HG03108 (cell line): ENCODE measurements around the gene FBXL13.
"Not testable (repeated sequence)": the region's sequence is repeated elsewhere in the genome, so short reads cannot be mapped to it uniquely, and the experiment has no call there.

Experiments used
- ATAC-seq: cut with Tn5 transposase; IDR thresholded peaks from one replicate; pipeline ENCODE4 v1.9.1; 2021; ENCODE audit warnings: moderate library complexity; ENCODE audit not compliant: unreplicated experiment

Gene FBXL13

DNA sequence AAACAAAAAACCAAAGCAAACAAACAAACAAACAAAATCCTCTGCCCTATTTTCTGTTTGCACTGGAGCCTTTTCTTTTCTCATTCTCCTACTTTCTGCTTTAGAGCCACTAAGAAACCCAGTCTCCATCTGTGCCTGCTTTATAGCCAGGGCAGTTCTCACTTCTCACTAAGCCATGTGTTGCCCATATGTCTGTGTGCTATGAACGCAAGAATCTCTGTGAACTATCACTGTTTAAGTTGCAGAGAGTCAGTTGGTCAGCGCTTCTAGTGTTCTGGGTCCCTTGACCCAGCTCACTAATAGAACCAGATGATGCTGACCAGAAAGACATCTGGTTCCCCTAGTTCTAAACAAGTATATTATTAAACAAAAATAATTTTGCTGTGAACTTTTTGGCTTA, 244.4 kb downstream of the FBXL13 start:
- ATAC-seq, result no peak

DNA sequence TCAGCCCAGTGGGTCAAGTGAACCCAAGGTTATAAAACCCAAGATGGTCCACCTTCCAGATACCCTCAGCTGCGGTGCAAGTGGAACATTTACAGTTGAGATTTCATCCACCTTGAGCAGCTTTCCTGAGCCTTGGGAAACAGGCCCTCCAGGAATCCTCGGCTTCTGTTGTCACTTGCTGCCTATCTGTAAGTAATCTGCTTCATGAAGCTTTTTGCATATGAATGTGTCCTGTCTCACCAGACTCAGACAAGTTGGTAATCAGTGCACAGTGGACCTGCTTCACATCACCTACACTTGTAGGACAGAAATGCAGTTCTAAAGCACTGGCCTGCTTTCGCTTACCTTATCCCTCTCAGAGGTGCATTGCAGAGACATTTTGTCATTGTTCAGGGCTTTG, 245.5 kb downstream of the FBXL13 start:
- no peak for ATAC-seq

DNA sequence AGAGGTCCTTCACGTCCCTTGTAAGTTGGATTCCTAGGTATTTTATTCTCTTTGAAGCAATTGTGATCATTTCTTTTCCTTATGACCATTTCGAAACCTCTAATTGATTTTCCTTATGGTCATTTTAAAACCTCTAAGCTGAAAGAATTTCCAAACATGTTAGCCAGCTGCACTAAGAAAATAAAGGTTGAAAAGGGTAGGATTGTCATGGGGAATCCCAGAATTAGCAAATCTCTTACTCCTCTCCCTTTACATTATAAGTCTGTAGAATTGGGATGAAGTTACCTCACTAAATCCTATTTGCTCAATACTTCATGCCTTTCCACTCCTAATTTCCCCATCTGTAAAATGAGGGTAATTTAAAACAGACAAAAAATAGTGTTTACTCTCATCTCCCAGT, 246.3 kb downstream of the FBXL13 start:
- no peak for ATAC-seq

DNA sequence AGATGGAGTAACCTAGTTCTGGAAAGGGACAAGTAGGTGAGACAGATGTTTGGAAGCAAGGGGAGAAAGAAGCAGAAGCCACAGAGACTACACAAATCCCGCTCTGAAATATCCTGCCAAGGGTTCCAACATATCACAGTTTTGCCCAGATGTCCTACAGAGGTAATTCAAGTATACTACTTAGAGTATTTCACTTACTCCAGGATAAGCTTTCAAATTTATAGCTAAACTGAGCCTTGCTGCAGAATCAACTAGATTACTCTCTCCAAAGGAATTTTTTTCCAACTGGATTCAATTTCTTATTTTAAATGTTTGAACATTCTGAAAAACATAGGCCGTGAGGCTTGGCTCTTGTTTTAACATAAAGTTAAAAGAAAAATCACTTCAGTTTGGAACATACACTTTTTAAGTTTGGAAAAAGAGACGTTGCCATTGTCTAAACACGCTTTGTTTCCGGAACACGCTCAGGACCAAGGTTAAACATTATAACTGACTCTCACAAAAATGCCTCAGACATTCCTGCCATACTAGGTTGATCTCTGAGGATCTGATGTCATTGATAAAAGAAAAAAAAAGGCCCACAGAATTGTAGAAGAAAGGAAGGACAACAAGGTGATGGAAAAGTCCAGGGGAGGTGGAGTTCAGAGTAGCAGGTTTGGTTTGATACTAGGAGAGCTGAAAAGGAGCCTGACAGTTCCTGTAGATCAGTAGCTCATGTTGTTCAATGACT, 251.0 kb downstream of the FBXL13 start:
- ATAC-seq, result no peak

DNA sequence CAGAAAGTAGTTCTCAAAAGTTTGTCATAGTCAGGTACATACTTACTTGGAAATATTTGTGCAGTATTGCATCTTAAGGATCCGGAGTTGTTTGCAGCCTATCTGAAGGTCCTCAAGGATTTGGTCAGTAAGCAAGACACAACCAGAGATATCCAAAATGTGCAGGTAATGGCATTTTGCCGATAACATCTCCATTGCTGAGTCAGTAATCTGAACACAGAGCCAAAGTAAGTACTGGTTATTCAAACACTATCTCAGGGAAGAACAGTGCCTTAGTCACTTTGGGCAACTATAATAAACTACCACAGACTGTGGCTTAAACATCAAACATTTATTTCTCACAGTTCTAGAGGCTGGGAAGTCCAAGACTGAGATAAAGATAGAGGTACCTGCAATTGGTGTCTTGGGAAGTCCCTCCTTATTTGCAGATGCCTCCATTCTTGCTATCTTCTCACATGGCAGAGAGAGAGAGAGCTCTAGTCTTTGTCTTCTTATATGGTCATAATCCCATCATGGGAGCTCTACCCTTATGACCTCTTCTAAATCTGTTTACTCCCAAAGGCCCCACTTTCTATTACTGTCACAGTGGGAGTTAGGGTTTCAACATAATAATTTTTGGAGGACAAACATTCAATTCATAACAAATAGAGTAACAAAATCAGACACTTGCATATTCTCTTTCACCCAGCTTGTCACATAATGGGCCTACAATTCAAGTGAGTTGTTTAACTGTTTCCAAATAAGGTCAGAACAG, 252.4 kb downstream of the FBXL13 start:
- ATAC-seq, result no peak

DNA sequence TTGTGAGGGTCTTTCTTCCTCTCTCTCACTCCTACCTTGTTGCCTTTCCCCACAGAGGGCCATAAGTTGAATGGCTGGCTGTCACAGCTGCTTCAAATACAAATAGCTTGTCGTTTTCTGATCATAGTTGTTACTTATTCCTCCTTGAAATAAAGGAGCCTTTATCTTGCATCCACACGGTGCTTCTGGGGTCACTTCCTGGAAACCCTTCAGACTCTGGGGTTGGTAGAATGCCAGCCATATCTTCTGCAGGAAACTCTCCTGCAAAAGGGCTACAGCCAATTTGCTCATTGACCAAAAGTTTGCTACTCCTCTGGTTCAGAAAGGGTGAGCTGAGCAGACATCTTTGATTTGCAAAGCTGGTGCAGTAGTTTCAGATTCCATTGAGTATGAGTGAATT, 255.4 kb downstream of the FBXL13 start:
- no peak for ATAC-seq

DNA sequence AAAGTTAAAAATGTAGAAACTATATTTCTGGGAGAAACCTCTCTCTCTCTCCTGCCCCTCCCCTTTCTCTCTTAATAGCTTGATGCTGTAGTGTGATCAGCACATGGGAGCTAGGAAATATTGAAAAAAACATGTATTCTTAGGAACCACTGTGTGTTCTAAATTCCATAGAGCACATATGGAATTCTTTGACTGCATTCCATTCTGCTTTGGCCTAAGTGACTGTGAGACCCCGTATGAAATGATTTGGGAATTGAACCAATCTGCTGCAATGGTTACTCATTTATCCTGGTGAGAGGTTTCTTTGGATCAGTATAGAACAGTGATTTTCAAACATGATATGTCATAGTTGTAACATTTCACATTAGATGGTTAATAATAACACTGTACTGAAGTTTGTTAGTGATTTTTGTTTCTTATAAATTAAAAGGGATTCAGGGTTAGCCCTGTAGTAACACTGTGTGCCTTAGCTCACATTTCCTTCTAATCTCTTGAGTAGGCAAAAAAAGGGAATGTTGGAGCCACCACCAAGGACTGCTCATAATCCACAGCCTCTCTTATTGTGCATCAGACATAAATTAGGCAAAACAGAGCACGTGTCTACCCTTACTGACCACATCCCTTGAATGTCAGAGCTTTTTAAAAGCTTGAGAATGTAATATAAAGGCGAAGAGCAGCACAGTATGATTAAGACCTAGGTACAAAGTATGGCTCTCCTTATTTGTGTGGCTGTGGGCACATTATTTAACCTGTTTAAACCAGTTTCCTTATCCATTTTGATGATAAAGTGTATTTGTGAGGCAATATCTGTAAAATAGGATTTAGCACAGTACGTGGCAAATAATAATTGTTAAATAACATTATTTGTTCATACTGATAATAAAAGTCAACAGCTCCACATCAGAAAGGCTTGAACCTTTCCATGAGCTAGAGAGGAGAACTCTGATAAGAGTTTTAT, 256.7 kb downstream of the FBXL13 start:
- no peak for ATAC-seq

DNA sequence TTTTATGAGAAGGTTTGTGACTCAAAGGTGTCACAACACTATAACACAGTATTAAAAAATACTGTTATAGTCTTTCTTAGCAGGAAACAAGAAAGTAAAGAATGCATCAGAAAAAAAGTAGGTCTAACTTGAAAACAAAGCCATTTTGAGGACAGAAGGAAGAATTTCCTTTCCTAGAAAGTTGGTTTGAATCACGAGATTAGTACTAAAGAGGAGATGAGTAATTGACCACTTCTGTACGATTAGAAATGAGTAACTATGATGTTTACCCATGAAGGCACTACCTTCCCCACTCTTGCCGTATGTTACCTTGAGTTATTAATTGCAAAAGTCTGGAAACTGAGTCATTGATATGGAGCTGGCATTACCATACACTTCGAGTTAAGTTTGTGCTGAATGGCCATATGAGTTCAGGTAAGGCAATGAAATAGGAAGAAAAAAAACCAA, 260.5 kb downstream of the FBXL13 start:
- no peak for ATAC-seq

DNA sequence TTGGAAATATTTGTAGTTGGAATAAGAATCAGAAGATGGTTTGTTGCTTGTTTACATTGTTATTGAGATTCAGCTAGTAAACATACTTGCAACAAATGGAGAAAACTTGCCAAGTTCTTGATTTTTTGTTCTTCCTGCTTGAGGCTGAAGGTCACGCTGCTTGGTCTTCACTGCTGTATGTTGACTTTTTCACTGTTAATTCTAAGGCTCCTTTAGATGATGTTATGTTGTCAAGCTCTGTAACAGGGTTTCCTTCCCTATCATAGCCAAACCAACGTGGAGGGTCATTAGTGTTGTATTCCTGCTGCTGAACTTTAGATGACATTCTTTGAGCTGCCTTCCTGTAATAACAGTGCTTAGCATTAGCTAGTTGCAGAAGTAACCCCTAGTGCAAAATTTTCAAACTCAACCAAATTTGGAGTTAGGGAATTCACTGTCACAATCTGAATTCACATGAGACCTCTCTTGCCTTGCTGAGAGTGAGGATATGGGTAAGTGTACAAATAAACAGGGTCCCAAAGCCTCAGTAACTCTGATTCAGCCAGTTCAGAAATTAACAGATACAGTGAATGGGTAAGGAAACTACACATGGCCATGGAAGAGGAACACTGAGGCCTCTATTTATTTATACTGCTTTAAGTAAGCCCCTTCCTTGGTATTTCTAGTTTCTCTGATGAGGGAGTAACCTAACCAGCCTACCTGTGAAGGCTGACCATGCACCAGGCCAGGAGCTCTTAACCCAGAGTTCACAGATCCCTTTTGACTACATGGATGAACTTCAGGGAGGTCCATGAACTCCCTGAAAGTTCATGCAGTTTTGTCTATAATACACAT, 261.2 kb downstream of the FBXL13 start:
- no peak for ATAC-seq

DNA sequence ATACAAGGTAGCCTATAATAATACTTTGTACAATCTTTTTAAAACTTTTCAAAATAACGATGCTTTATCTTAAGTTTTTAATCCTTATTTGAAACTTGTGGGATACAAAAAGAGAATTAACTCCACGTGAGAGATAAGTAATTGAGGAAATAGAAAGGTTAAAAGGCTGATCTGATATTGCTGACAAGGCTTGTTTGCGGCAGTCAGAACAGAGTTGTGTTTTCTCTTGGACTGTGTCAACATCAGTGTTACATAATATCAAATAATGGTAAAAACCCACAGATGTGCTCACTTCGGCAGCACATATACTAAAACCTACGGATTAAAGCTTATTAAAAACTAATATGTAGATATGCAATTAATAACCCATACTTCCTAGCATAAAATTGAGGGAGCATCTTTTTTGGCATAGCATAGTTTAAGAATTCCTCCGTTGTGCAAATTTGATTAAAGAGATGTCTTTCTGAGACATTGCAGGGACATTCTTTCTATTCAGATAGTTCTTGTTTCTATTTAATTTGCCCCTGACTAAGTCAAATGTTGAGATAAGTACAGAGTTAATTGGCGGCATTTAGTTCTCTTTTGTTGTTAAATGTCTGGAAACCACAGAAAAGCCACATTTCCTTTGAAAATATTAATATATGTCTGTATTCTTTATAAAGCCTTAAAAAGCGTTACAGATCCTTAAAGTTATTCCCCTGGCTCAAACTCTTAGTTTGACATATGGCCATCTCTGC, 262.5 kb downstream of the FBXL13 start:
- no peak for ATAC-seq

DNA sequence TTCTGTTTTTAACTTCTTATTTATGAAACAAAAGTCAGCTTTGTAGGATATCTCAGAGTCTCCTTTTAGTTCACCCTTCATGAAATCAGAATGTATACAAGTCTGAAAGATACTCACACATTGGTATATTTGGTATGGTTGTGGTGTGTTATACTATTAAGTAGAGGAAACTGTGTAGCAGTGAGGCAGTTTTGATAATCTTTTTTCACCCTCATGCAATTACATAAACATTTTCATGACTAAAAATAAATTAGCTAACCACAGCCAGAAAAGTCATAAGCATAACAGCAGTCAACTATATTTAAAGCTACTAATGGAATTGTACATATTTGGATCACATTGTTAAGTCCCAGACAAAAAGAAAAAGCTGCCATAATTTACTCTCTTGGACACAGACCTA, 263.7 kb downstream of the FBXL13 start:
- ATAC-seq, result no peak

DNA sequence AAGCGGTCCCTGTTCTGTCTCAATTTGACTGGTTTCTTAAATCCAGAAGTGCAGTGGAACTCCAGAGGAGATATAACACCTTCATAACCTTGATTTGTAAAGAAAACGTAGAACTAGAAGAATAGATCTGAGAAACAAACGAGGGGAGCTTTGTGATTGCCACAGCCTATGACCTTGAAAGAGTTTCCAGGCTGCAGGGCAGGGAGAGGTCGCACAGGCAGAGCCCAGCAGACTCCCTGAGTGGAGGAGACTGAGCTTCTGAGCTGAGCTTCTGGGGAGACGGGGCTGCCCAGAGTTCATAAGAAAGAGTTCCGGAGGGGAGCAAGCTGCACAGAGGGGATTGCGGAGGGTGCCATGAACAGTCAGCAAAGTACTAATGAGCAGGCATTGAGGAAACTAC, 268.0 kb downstream of the FBXL13 start:
- no peak for ATAC-seq

DNA sequence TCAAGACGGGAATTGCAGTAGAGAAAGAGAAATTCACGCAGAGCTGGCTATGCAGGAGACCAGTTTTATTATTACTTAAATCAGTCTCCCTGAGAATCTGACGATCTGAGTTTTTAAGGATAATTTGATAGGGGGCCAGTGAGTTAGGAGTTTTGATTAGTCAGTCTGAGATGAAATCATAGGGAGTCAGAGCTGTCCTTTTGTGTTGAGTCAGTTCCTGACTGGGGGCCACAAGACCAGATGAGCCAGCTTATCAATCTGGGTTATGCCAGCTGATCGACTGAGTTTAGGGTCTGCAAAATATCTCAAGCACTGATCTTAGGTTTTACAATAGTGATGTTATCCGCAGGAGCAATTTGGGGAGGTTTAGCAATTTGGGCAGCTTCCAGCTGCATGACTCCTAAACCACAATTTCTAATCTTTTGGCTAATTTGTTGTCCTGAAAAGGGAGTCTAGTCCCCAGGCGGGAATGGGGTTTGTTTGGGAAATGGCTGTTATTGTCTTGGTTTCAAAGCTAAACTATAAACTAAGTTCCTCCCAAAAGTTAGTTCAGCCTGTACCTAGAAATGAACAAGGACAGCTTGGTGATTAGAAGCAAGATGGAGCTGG, 278.5 kb downstream of the FBXL13 start:
- not testable (repeated sequence) for ATAC-seq

DNA sequence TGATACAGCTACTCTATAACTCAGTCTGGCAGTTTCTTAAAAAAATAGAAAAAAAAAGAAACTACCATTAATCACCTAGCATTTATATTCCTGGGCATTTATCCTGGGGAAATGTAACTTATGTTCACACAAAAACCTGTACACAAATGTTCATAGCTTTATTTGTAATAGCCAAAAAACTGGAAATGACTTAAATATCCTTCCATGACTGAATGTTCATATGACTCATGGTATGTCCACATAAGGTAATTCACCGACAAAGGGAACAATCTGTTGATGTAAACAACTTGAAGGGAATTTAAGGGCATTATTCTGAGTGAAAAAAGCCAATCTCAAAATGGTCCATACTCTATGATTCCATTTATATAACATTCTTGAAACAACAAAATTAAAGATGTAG, 280.0 kb downstream of the FBXL13 start:
- ATAC-seq, result not testable (repeated sequence)

DNA sequence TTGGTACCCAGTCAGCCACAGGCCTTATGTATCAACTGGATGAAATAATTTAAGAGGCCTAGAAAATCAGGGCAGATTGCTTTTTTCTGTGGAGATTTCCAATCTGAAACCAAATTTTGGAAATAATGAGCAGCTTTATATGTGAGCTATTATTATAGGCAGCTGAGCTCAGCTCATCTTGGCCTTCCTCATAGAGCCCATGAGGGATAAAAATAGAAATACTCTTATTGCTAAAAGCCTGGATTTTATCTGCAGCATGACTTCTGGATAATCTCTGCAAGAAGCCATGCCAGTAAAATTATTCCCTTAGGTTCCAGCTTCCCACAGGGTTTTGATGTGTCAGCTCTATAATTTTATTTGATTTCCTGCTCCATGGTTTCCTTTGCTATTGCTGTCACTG, 282.8 kb downstream of the FBXL13 start:
- not testable (repeated sequence) for ATAC-seq

DNA sequence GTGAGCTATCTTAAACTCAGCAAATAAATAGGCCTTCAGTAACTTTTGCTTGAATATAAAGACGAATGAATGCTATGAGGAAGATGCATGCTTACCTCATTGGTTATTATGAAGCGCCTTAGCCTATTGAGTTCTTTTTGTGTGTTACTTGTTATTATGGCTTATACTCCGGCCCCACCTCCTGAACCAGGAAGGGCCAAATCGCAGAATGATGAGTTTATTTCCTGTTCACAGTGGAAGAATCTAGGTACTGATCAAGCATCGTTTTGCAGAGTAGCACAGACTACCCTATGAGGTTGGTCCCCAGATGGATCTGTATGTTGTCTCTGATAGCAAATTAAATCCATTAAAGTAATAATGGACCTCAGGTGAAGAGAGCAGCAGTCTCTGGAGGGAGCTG, 283.2 kb downstream of the FBXL13 start:
- not testable (repeated sequence) for ATAC-seq

DNA sequence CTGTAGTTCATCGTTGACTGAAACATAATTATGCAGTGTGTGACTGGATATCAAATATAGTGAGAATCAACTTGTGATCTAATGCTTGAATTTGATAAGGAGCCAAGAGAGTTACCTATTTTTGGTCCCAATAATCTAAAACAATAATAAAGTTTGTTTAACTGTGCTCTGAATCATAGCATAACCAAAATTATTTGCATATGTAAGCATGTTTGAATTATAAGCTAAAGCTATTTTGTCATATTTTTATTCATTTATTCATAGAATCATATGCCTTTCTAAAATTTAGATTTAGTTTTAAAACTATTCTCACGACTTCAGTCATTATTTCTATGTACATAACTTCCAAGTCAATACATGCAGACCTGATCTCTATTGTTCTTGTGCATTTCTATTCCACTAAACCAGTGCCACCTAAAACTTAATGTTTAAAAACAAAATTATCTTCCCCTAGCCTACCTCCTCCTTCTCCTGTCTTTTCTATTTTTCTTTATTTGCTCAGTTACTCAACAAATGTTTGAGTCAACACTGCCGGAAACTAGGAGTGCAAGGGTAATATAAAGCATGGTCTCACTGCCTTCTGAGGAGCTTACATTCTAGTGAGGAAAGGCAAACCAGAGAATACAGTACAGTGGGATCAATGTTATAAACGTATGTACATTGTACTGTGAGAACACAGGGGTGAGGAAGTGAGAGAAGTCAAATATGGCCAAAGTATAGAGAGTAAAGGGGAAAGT, 284.1 kb downstream of the FBXL13 start:
- ATAC-seq, result not testable (repeated sequence)

DNA sequence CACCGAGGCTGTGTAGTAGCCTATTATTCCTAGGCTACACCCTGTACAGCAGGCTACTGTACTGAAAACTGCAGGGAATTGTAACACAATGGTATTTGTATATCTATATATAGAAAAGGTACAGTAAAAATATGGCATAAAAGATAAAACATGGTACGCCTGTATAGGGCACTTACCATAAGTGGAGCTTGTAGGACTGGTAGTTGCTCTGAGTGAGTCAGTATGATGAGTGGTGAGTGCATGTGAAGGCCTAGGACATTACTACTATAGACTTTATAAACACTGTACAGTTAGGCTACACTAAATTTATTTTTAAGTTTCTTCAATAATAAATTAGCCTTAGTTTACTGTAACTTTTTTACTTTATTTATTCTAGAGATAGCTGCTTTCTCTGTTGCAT, 285.8 kb downstream of the FBXL13 start:
- not testable (repeated sequence) for ATAC-seq

DNA sequence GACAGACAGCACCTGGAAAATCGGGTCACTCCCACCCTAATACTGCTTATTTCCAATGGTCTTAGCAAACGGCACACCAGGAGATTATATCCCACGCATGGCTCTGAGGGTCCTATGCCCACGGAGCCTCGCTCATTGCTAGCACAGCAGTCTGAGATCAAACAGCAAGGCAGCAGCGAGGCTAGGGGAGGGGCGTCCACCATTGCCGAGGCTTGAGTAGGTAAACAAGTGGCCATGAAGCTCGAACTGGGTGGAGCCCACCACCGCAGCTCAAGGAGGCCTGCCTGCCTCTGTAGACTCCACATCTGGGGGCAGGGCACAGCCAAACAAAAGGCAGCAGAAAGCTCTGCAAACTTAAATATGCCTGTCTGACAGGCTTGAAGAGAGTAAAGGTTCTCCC, 293.7 kb downstream of the FBXL13 start:
- not testable (repeated sequence) for ATAC-seq
